H1 (cell line): ENCODE measurements around the gene PLCL2. TPM values are rescaled to one million over a fixed set of nuclear protein-coding genes. Genes with fewer than 3 reads are reported as not detected.

ENCODE experiments used
- CTCF ChIA-PET: fragments of 300-600 bp; sonication (Branson Sonifier 250); formaldehyde crosslinking; loops from one replicate; lab custom pipeline; 2021; ENCODE audit not compliant: partially characterized antibody; lab: Charles Lee
- POLR2A ChIA-PET: fragments of 300-600 bp; sonication (Branson Sonifier 250); formaldehyde crosslinking; loops from one replicate; lab custom pipeline; 2021; ENCODE audit warnings: inconsistent platforms; ENCODE audit not compliant: partially characterized antibody; lab: Charles Lee
- DNase-seq, 2 experiments: peaks; one replicate each; pipeline versions ENCODE4 v3.0.0 to v3.0.0-alpha.2; 2010 to 2022; ENCODE audit warnings: low spot score in 2 of 2, low read depth in 1 of 2, mixed read lengths in 1 of 2
- FAIRE-seq: peaks from 2 replicates; lab custom pipeline; 2011; peaks lifted over from hg19 to GRCh38; lab: Jason Lieb, UNC
- H2AFZ ChIP-seq: 2 replicates; pipeline ENCODE4 v1.8.1; 2012; ENCODE audit warnings: low read length, inconsistent platforms
- H2AK5ac ChIP-seq: 2 replicates; pipeline ENCODE4 v1.6.1; 2013; ENCODE audit warnings: low read depth, low read length
- H2BK120ac ChIP-seq: replicated peaks from 2 replicates; pipeline ENCODE3; 2013; ENCODE audit warnings: low read depth, low read length, inconsistent platforms
- H2BK12ac ChIP-seq: 2 replicates; pipeline ENCODE4 v1.6.1; 2013; ENCODE audit warnings: low read depth, low read length
- H2BK15ac ChIP-seq: 2 replicates; pipeline ENCODE4 v1.6.1; 2013; ENCODE audit warnings: low read length
- H2BK20ac ChIP-seq: 2 replicates; pipeline ENCODE4 v1.6.1; 2013; ENCODE audit warnings: low read length
- H2BK5ac ChIP-seq: 2 replicates; pipeline ENCODE4 v1.6.1; 2013; ENCODE audit warnings: low read depth, low read length
- H3K14ac ChIP-seq: 2 replicates; pipeline ENCODE4 v1.6.1; 2013; ENCODE audit warnings: inconsistent platforms; ENCODE audit not compliant: insufficient read length
- H3K18ac ChIP-seq: 2 replicates; pipeline ENCODE4 v1.6.1; 2013; ENCODE audit warnings: low read length; ENCODE audit errors: extremely low read depth
- H3K23ac ChIP-seq: 2 replicates; pipeline ENCODE4 v1.6.1; 2013; ENCODE audit warnings: inconsistent platforms; ENCODE audit not compliant: insufficient read length
- H3K23me2 ChIP-seq: 2 replicates; pipeline ENCODE4 v1.6.1; 2013; ENCODE audit warnings: low read depth, low read length
- H3K27ac ChIP-seq: 2 replicates; pipeline ENCODE4 v1.6.1; 2011; ENCODE audit warnings: low read depth, low read length, inconsistent platforms
- H3K27me3 ChIP-seq, 4 experiments: replicated peaks in 1 of 4; 1 replicate in 1 of 4; 2 replicates in 3 of 4; pipeline versions ENCODE4 v1.6.1 to v1.8.1; 2011 to 2013; ENCODE audit warnings: low read length in 3 of 4, mild to moderate bottlenecking in 3 of 4, inconsistent platforms in 2 of 4, mixed read lengths in 2 of 4, moderate library complexity in 1 of 4; ENCODE audit not compliant: control insufficient read depth in 3 of 4, insufficient read depth in 3 of 4; ENCODE audit errors: extremely low read depth in 1 of 4
- H3K36me3 ChIP-seq, 4 experiments: 2 replicates each; pipeline versions ENCODE4 v1.6.1 to v1.8.1; 2011 to 2013; ENCODE audit warnings: mild to moderate bottlenecking in 4 of 4, low read length in 3 of 4, moderate library complexity in 2 of 4, control low read depth in 1 of 4, inconsistent platforms in 1 of 4; ENCODE audit not compliant: insufficient read depth in 4 of 4, control insufficient read depth in 2 of 4
- H3K4ac ChIP-seq: replicated peaks from 2 replicates; pipeline ENCODE3; 2013; ENCODE audit warnings: low read length, low read depth, mixed read lengths, inconsistent platforms; ENCODE audit not compliant: insufficient read length
- H3K4me1 ChIP-seq, 4 experiments: replicated peaks in 1 of 4; 1 replicate in 1 of 4; 2 replicates in 3 of 4; pipeline versions ENCODE4 v1.6.1 to v1.8.1; 2011 to 2013; ENCODE audit warnings: low read length in 3 of 4, inconsistent platforms in 2 of 4, mixed read lengths in 1 of 4; ENCODE audit not compliant: insufficient read depth in 4 of 4, control insufficient read depth in 3 of 4
- H3K4me2 ChIP-seq, 2 experiments: 2 replicates each; pipeline versions ENCODE4 v1.6.1 to v1.8.1; 2011 to 2013; ENCODE audit warnings: low read depth in 2 of 2, low read length in 2 of 2, control low read depth in 1 of 2, inconsistent platforms in 1 of 2, mild to moderate bottlenecking in 1 of 2; ENCODE audit not compliant: insufficient read depth in 1 of 2
- H3K4me3 ChIP-seq, 4 experiments: fragments of 200-600, 300-600 bp in 1 of 4; sonication (generic), shearing (Covaris generic), sonication (Bioruptor Twin) in 1 of 4; 2 replicates each; pipeline versions ENCODE4 v1.5.1 to v1.8.1; 2011 to 2016; ENCODE audit warnings: low read length in 4 of 4, low read depth in 3 of 4, control low read depth in 2 of 4, inconsistent platforms in 2 of 4, mild to moderate bottlenecking in 2 of 4, mixed read lengths in 1 of 4, moderate library complexity in 1 of 4; ENCODE audit not compliant: insufficient read depth in 2 of 4; ENCODE audit errors: extremely low read depth in 1 of 4
- H3K56ac ChIP-seq: replicated peaks from 2 replicates; pipeline ENCODE3; 2013; ENCODE audit warnings: low read depth, mild to moderate bottlenecking, mixed read lengths, low read length, inconsistent platforms; ENCODE audit not compliant: insufficient read length
- H3K79me1 ChIP-seq: 2 replicates; pipeline ENCODE4 v1.6.1; 2013; ENCODE audit warnings: low read depth, low read length, control low read depth
- H3K79me2 ChIP-seq, 2 experiments: 2 replicates each; pipeline versions ENCODE4 v1.6.1 to v1.8.1; 2012 to 2013; ENCODE audit warnings: low read length in 2 of 2, mild to moderate bottlenecking in 2 of 2, inconsistent platforms in 1 of 2; ENCODE audit not compliant: insufficient read depth in 2 of 2, control insufficient read depth in 1 of 2
- H3K9ac ChIP-seq, 4 experiments: replicated peaks in 1 of 4; 1 replicate in 1 of 4; 2 replicates in 3 of 4; pipeline versions ENCODE4 v1.6.1 to v1.8.1; 2011 to 2013; ENCODE audit warnings: low read depth in 3 of 4, low read length in 3 of 4, control low read depth in 2 of 4, mild to moderate bottlenecking in 2 of 4, moderate library complexity in 2 of 4, inconsistent platforms in 1 of 4; ENCODE audit errors: extremely low read depth in 1 of 4
- H3K9me3 ChIP-seq, 2 experiments: 2 replicates each; pipeline versions ENCODE4 v1.6.1 to v1.8.1; 2012 to 2013; ENCODE audit warnings: mild to moderate bottlenecking in 2 of 2, moderate library complexity in 2 of 2, control low read depth in 1 of 2, inconsistent platforms in 1 of 2, low read depth in 1 of 2, low read length in 1 of 2, mixed read lengths in 1 of 2; ENCODE audit not compliant: insufficient read depth in 2 of 2
- H4K20me1 ChIP-seq, 2 experiments: replicated peaks in 1 of 2; 2 replicates each; pipeline versions ENCODE3 to v1.8.1; 2011 to 2013; ENCODE audit warnings: inconsistent platforms in 2 of 2, low read length in 2 of 2, mild to moderate bottlenecking in 1 of 2; ENCODE audit not compliant: insufficient read depth in 2 of 2, control insufficient read depth in 1 of 2
- H4K5ac ChIP-seq: 2 replicates; pipeline ENCODE4 v1.6.1; 2013; ENCODE audit warnings: low read length, low read depth, mixed read lengths, inconsistent platforms; ENCODE audit not compliant: insufficient read length
- H4K8ac ChIP-seq: 2 replicates; pipeline ENCODE4 v1.8.0; 2013; ENCODE audit warnings: mild to moderate bottlenecking, moderate library complexity, low read length, inconsistent platforms; ENCODE audit not compliant: insufficient read depth; ENCODE audit errors: extremely low read depth
- H4K91ac ChIP-seq: replicated peaks from 2 replicates; pipeline ENCODE3; 2013; ENCODE audit warnings: low read length, mixed read lengths, inconsistent platforms; ENCODE audit not compliant: insufficient read length
- CBX8 ChIP-seq: fragments of 300-800, 300-1000 bp; sonication (generic); IDR thresholded peaks from 2 replicates; pipeline ENCODE4 v1.7.1; 2016; ENCODE audit warnings: low read depth, low read length, borderline replicate concordance
- CTBP2 ChIP-seq: IDR thresholded peaks from 2 replicates; pipeline ENCODE4 v1.7.0; 2011; ENCODE audit warnings: borderline replicate concordance, mild to moderate bottlenecking, moderate library complexity, mixed read lengths, low read length; ENCODE audit not compliant: insufficient read depth, insufficient read length
- EZH2 ChIP-seq: fragments of 200-600 bp; sonication (generic); IDR thresholded peaks from 2 replicates; pipeline ENCODE4 v1.7.1; 2012; ENCODE audit warnings: low read depth, mild to moderate bottlenecking, moderate library complexity, low read length, inconsistent platforms; ENCODE audit not compliant: severe bottlenecking
- KDM4A ChIP-seq: IDR thresholded peaks from one replicate; pipeline ENCODE4 v1.7.1; 2012; ENCODE audit warnings: low read depth, mild to moderate bottlenecking, moderate library complexity, low read length, inconsistent platforms; ENCODE audit not compliant: severe bottlenecking
- POLR2A ChIP-seq, 2 experiments: IDR thresholded peaks; 1 replicate in 1 of 2; 2 replicates in 1 of 2; pipeline ENCODE4 v1.6.1; 2011; ENCODE audit warnings: low read depth in 2 of 2, low read length in 2 of 2, mild to moderate bottlenecking in 2 of 2; ENCODE audit errors: control extremely low read depth in 1 of 2
- POU5F1 ChIP-seq: IDR thresholded peaks from 2 replicates; pipeline ENCODE4 v1.6.1; 2011; ENCODE audit warnings: low read depth, mild to moderate bottlenecking, low read length, moderate library complexity
- RAD21 ChIP-seq, 2 experiments: IDR thresholded peaks in 1 of 2; conservative IDR thresholded peaks in 1 of 2; 2 replicates each; pipeline ENCODE4 v1.6.1; 2011; ENCODE audit warnings: low read depth in 2 of 2, low read length in 2 of 2, improper control_type of control experiment in 1 of 2, inconsistent platforms in 1 of 2, mild to moderate bottlenecking in 1 of 2, moderate library complexity in 1 of 2
- RFX5 ChIP-seq: IDR thresholded peaks from 2 replicates; pipeline ENCODE4 v1.6.1; 2011; ENCODE audit warnings: low read depth, low read length, improper control_type of control experiment, borderline replicate concordance
- RXRA ChIP-seq: IDR thresholded peaks from 2 replicates; pipeline ENCODE4 v1.6.1; 2011; ENCODE audit warnings: low read depth, mild to moderate bottlenecking, low read length, moderate library complexity; ENCODE audit not compliant: insufficient read depth
- SUZ12 ChIP-seq: fragments of 200-600 bp; sonication (generic); IDR thresholded peaks from 2 replicates; pipeline ENCODE4 v1.6.1; 2012; ENCODE audit warnings: mild to moderate bottlenecking, inconsistent platforms, low read length, moderate library complexity, mixed read lengths
- WGBS, 2 experiments: shearing (Covaris generic) in 1 of 2; methylation state at CpG; one replicate each; pipeline versions ENCODE4 v1.1.6 to v1.1.7; 2013 to 2015; ENCODE audit warnings: low lambda C conversion rate in 2 of 2, mixed read lengths in 2 of 2, inconsistent platforms in 1 of 2, low coverage in 1 of 2, missing lambda C conversion rate in 1 of 2; ENCODE audit not compliant: insufficient replicate concordance in 2 of 2, insufficient coverage in 1 of 2, insufficient read length in 1 of 2; ENCODE audit errors: extremely low coverage in 1 of 2, missing lambda C conversion rate in 1 of 2; 5-methylcytosine and 5-hydroxymethylcytosine counted together
- polyA plus RNA-seq, 7 experiments: library from polyadenylated mRNA; depleted of rRNA in 3 of 7; stranded (reverse) in 5 of 7; unstranded in 2 of 7; fragments of >200 nt in 5 of 7; fragments of 200-250 nt in 2 of 7; gene quantifications; 1 replicate in 5 of 7; 2 replicates in 1 of 7; 4 replicates in 1 of 7; pipeline versions ENCODE4 v1.2.1 to v1.2.3, GENCODE V29; 2011 to 2013; ENCODE audit warnings: missing spikeins in 2 of 7, mixed read lengths in 2 of 7
- total RNA-seq: library from RNA; stranded (reverse); fragmentation: NEBNext Ultra II Directional; extraction: Animal tissue kit (Norgen Biotek cat#: 25700); gene quantifications from 2 replicates; pipeline ENCODE4 v1.2.1, GENCODE V29; 2021

The PLCL2 gene
- total and polyA plus RNA-seq, 2 of the 8 experiments (the other 6 are each of a cell fraction or from before 2014, with no cell fraction given): 3.5 to 6.8 TPM

- no peaks in the 10 kb centered on the region for H4K20me1 ChIP-seq
- ChIA-PET POLR2A (no interaction called here), CTCF (interaction anchor here (0.6 to 1.6 kb wide), 7 partner anchors 15 to 442 kb away, joined by 3 to 5 read pairs (median 3); no protein-coding TSS in a partner anchor)
- TF ChIP-seq KDM4A: no peak
- no peak for TF ChIP-seq RAD21 (IDR thresholded peaks at IDR 0.05 in 1 of 2, conservative IDR thresholded peaks at IDR 0.05 in 1 of 2; ENCODE audit: low read depth in 2 of 2, low read length in 2 of 2)
- TF ChIP-seq RFX5: no peak
- no peak for TF ChIP-seq CTBP2
- TF ChIP-seq POLR2A (IDR thresholded peaks at IDR 0.05; ENCODE audit: control extremely low read depth in 1 of 2, low read depth in 2 of 2, low read length in 2 of 2): no peak
- no peak for TF ChIP-seq POU5F1
- TF ChIP-seq RXRA: no peak
- no peak for TF ChIP-seq CBX8
- TF ChIP-seq SUZ12: no peak
- no peak for TF ChIP-seq EZH2
- no peaks in the 10 kb centered on the region for H3K9me3 ChIP-seq
- H3K23me2 ChIP-seq: no peaks in the 10 kb centered on the region
- H2AFZ ChIP-seq: no peak overlapping the region
- peaks cover 0 to 5% (median under 1%) of the 10 kb centered on the region in 4 experiments; a peak in 2 of 7 replicates for H3K4me1 ChIP-seq
- no peak overlapping the region for H3K18ac ChIP-seq
- H2BK20ac ChIP-seq: no peak overlapping the region
- H3K4me2 ChIP-seq: no peak overlapping the region
- H3K4ac ChIP-seq: no peak overlapping the region
- no peak overlapping the region for H4K8ac ChIP-seq
- no peak overlapping the region for H4K5ac ChIP-seq
- H3K56ac ChIP-seq: no peak overlapping the region
- H3K4me3 ChIP-seq: no peak overlapping the region
- no peak overlapping the region for H2BK5ac ChIP-seq
- H2AK5ac ChIP-seq: no peak overlapping the region
- no peaks in the 10 kb centered on the region for H3K27me3 ChIP-seq
- DNase-seq: no peak
- no peak overlapping the region for H2BK15ac ChIP-seq
- 87 to 100% methylated on average over 1 to 4 of the region's 4 CpGs for WGBS, 2 experiments
- H3K36me3 ChIP-seq: no peaks in the 10 kb centered on the region
- no peak overlapping the region for H3K23ac ChIP-seq
- H3K79me2 ChIP-seq: no peaks in the 10 kb centered on the region
- H4K91ac ChIP-seq: no peak overlapping the region
- no peak overlapping the region for H3K14ac ChIP-seq
- H3K9ac ChIP-seq: no peak overlapping the region
- no peaks in the 10 kb centered on the region for H3K79me1 ChIP-seq
- no peak overlapping the region for H2BK120ac ChIP-seq
- no peak overlapping the region for H2BK12ac ChIP-seq
- no peak overlapping the region for H3K27ac ChIP-seq
- no peak for FAIRE-seq
These were observed 143.6 kb downstream of the PLCL2 start for GRCh38 chr3:17028363-17028762.
